ENCODE measurements around the gene HDAC11. TPM values are rescaled to one million over a fixed set of nuclear protein-coding genes. Genes with fewer than 3 reads are reported as not detected.

Gene HDAC11
- total and polyA plus RNA-seq, 2 of the 4 experiments (the other 2 are of a cell fraction) = 9.1 to 11.4 TPM

- intact Hi-C loops (cut with micrococcal nuclease) (no loop called here), dilution Hi-C loops (cut with HindIII; ENCODE audit: low sequenced_read_pairs, unreplicated experiment) (no loop called here), in situ Hi-C loops (cut with MboI; ENCODE audit: low sequenced_read_pairs) (no loop called here)
- Histone ChIP-seq H3K4me1 (ENCODE audit: control insufficient read depth, insufficient read depth, low read length) (peaks cover 18% of the 10 kb centered on the region), H2BK120ac (ENCODE audit: low read depth, low read length) (peak overlapping the region; percentile 93), H3K9me1 (ENCODE audit: insufficient read depth, low read length) (peaks cover 17% of the 10 kb centered on the region), H4K91ac (ENCODE audit: insufficient read depth, low read depth, low read length) (peak overlapping the region; percentile 83), H3K9ac (ENCODE audit: low read depth, low read length) (no peak overlapping the region), H4K8ac (ENCODE audit: low read depth in 2 of 2, low read length in 2 of 2) (peak overlapping the region in 1 of 2 experiments; percentile 90; a peak in 2 of 4 replicates), H3K18ac (ENCODE audit: low read depth, low read length) (no peak overlapping the region), H2AK5ac (ENCODE audit: low read depth, low read length) (peak overlapping the region; percentile 76; the same call in 1 of the 2 replicates), H3K36me3 (ENCODE audit: control insufficient read depth, insufficient read depth, low read length) (no peaks in the 10 kb centered on the region), H3K79me1 (ENCODE audit: low read depth in 1 of 2, low read length in 2 of 2) (no peaks in the 10 kb centered on the region), H3K27ac (ENCODE audit: insufficient read depth, low read length) (peak overlapping the region; percentile 2; the same call in 1 of the 2 replicates), H4K20me1 (ENCODE audit: insufficient read depth, low read length) (no peaks in the 10 kb centered on the region), H3K56ac (ENCODE audit: extremely low read depth, insufficient read depth, low read length) (no peak overlapping the region), H4K5ac (ENCODE audit: low read depth, low read length) (peak overlapping the region; percentile 21; the same call in 1 of the 2 replicates), H2AFZ (replicated peaks; ENCODE audit: low read length, poor library complexity) (peak overlapping the region; percentile 88), H3K9me3 (ENCODE audit: control insufficient read depth, insufficient read depth, low read length) (0 out of 2 replicates have a peak, but pooled peaks cover 3% of the 10 kb centered on the region), H2AK9ac (replicated peaks; ENCODE audit: low read depth, low read length, poor library complexity) (peak overlapping the region; percentile 60), H3K4me3 (ENCODE audit: insufficient read depth, low read depth, low read length) (no peak overlapping the region), H3K23ac (ENCODE audit: low read depth, low read length) (peak overlapping the region; percentile 40; the same call in 1 of the 2 replicates), H2BK20ac (ENCODE audit: low read depth, low read length) (peak overlapping the region; percentile 80; the same call in 1 of the 2 replicates), H3K4me2 (ENCODE audit: low read depth, low read length) (0 out of 2 replicates have a peak overlapping the region, but pooled peaks have one; percentile 0), H3K14ac (replicated peaks; ENCODE audit: low read depth, low read length) (peak overlapping the region; percentile 85; the same call in 1 of the 2 replicates), H3K4ac (ENCODE audit: low read depth, low read length) (peak overlapping the region; percentile 91), H3K27me3 (ENCODE audit: control insufficient read depth, insufficient read depth, low read length) (no peaks in the 10 kb centered on the region; the same call in 1 of the 2 replicates), H2BK15ac (ENCODE audit: low read depth, low read length) (peak overlapping the region; percentile 62; the same call in 2 of the 3 replicates), H2BK5ac (ENCODE audit: low read depth, low read length, poor library complexity, severe bottlenecking) (peak overlapping the region; percentile 46)
- DNase-seq (peak; percentile 69), ATAC-seq (ENCODE audit: low read depth) (peak; percentile 49)
- no CpG with 5 or more reads among the region's 9 CpGs for WGBS, 2 experiments (ENCODE audit: extremely low coverage in 2 of 2, insufficient read length in 1 of 2)
- TF ChIP-seq MAFK (IDR thresholded peaks at IDR 0.05; ENCODE audit: low read depth, low read length) (no peak), USF2 (IDR thresholded peaks at IDR 0.05; ENCODE audit: low read depth, low read length) (no peak), RCOR1 (IDR thresholded peaks at IDR 0.05; ENCODE audit: insufficient replicate concordance, low read length) (peak; percentile 75), CTCF (conservative IDR thresholded peaks at IDR 0.05; ENCODE audit: low read depth, low read length) (no peak), CHD1 (IDR thresholded peaks at IDR 0.05; ENCODE audit: low read depth, low read length) (no peak), FOS (IDR thresholded peaks at IDR 0.05; ENCODE audit: low read depth, low read length) (peak; percentile 45; the same call in 1 of the 2 replicates)
- POLR2A ChIA-PET (ENCODE audit: unreplicated experiment) = no interaction called here
- no TSS peak for BruUV-seq (replicated peaks)
- CTCF ChIA-PET = interaction anchor here (1.5 kb wide), 1 partner anchor 101 kb away, joined by 6 read pairs; no protein-coding TSS in a partner anchor
Observed at GRCh38 chr3:13546667-13547171, 66.6 kb downstream of the HDAC11 start.

Data from IMR-90 (cell line).